Stimulated activated naive CD8-positive, alpha-beta T cell treated with anti-CD3 and anti-CD28 coated beads, Interleukin-15, Interleukin-2, amounts not matched to agents 100 ng/mL and 50 ng/mL, for 24 hours (primary cell): ENCODE data around the gene FKBP1B.
"Not testable (repeated sequence)": the region's sequence is repeated elsewhere in the genome, so short reads cannot be mapped to it uniquely, and the experiment has no call there.

Source experiments
- H3K27ac Mint-ChIP-seq: one replicate; pipeline ENCODE4 v1.8.0; 2021; ENCODE audit warnings: mild to moderate bottlenecking, mixed read lengths
- H3K27me3 Mint-ChIP-seq: one replicate; pipeline ENCODE4 v1.8.0; 2021; ENCODE audit warnings: mixed read lengths
- H3K36me3 Mint-ChIP-seq: one replicate; pipeline ENCODE4 v1.8.0; 2021; ENCODE audit warnings: low read depth, mixed read lengths
- H3K4me1 Mint-ChIP-seq: one replicate; pipeline ENCODE4 v1.8.0; 2021; ENCODE audit warnings: low read depth, mixed read lengths
- H3K4me3 Mint-ChIP-seq: one replicate; pipeline ENCODE4 v1.8.0; 2021; ENCODE audit warnings: mild to moderate bottlenecking, mixed read lengths
- H3K9me3 Mint-ChIP-seq: one replicate; pipeline ENCODE4 v1.8.0; 2021; ENCODE audit warnings: mixed read lengths

Gene FKBP1B

DNA sequence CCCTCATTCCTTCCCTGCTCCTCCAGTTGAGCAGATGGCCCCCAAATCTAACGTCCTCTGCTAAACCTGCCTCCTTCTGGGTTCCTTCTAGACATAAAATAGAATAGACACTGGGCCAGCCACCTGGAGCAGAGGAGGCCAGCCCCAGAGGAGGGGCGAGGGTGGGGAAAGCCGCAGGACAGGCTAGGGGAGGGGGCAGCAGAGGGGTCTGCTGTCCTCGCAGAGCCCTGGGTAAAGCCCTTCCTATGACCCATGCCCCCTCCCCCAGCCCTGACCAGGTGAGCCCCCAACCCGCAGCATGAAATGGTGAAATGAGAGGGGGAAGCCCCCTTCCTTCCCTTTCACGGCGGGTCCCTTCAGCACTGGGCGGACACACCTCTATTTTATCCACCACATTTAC is 31.8 kb upstream of the FKBP1B start:
- no peak overlapping the region for H3K27ac Mint-ChIP-seq
- H3K36me3 Mint-ChIP-seq, result peaks cover 5% of the 10 kb centered on the region
- H3K4me3 Mint-ChIP-seq, result no peak overlapping the region
- H3K27me3 Mint-ChIP-seq, result peaks cover 8% of the 10 kb centered on the region
- no peaks in the 10 kb centered on the region for H3K9me3 Mint-ChIP-seq
- H3K4me1 Mint-ChIP-seq, result no peaks in the 10 kb centered on the region

DNA sequence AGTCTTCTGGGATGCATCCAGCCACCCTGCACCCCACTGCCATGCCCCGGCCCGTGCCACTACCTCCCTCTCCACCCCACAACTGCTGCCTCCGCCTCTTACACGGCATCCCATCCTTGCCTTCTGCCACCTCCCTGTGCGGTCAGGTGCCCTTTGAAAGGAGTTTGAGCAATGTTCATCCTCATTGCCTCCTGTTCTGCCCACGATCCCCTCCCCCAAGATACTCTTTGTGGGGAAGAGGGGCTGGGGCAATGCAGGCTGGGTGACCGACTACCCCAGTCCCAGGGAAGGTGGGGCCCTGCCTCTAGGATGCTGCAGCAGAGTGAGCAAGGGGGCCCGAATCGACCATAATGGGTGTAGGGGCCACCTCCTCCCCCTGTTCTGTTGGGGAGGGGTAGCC is 31.3 kb upstream of the FKBP1B start:
- Mint-ChIP-seq H3K4me3 (no peak overlapping the region), H3K36me3 (peaks cover 10% of the 10 kb centered on the region), H3K27me3 (peaks cover 4% of the 10 kb centered on the region), H3K9me3 (no peaks in the 10 kb centered on the region), H3K27ac (no peak overlapping the region), H3K4me1 (no peaks in the 10 kb centered on the region)

DNA sequence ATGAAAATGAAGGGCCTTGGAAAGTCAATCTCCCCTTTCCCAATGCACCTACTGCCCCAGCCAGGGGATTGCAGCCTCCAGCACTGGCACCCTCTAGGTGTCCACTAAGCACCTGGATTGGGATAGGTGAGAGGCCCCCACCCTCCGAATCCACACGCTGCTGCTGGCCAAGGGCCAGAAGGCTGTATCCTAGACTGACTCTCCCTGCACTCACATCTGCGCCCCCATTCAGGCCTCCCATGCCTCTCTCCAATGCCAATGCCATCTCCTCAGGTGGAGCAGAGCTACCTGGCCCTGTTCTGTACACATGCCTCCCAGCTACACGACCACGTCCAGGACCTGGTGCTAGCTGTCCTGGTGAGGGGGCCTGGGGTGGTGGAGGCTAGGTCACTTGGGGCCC is 29.8 kb upstream of the FKBP1B start:
- peaks cover 10% of the 10 kb centered on the region for H3K36me3 Mint-ChIP-seq
- no peaks in the 10 kb centered on the region for H3K27me3 Mint-ChIP-seq
- no peak overlapping the region for H3K27ac Mint-ChIP-seq
- H3K4me3 Mint-ChIP-seq, result no peak overlapping the region
- no peaks in the 10 kb centered on the region for H3K4me1 Mint-ChIP-seq
- H3K9me3 Mint-ChIP-seq, result no peaks in the 10 kb centered on the region

DNA sequence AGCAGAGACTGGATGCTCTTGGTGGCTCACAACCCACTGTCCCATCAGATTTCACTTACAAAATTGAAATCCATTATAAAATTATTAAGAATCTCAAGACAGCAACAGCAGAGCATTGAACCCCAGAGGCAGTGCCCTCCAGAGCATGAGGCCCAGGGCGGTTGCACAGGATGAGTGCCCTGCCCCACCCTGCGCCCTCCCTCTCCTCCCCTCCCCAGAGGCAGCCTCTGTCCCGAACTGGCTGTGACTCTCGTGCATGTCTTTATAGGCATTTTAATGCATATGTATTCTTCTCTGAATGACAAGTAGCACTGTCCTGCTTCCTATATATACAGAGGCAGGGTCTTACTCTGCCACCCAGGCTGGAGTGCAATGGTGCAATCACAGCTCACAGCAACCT is 29.3 kb upstream of the FKBP1B start:
- Mint-ChIP-seq H3K4me3 (no peak overlapping the region), H3K27me3 (no peaks in the 10 kb centered on the region), H3K9me3 (no peaks in the 10 kb centered on the region), H3K27ac (no peak overlapping the region), H3K36me3 (peaks cover 10% of the 10 kb centered on the region), H3K4me1 (no peaks in the 10 kb centered on the region)

DNA sequence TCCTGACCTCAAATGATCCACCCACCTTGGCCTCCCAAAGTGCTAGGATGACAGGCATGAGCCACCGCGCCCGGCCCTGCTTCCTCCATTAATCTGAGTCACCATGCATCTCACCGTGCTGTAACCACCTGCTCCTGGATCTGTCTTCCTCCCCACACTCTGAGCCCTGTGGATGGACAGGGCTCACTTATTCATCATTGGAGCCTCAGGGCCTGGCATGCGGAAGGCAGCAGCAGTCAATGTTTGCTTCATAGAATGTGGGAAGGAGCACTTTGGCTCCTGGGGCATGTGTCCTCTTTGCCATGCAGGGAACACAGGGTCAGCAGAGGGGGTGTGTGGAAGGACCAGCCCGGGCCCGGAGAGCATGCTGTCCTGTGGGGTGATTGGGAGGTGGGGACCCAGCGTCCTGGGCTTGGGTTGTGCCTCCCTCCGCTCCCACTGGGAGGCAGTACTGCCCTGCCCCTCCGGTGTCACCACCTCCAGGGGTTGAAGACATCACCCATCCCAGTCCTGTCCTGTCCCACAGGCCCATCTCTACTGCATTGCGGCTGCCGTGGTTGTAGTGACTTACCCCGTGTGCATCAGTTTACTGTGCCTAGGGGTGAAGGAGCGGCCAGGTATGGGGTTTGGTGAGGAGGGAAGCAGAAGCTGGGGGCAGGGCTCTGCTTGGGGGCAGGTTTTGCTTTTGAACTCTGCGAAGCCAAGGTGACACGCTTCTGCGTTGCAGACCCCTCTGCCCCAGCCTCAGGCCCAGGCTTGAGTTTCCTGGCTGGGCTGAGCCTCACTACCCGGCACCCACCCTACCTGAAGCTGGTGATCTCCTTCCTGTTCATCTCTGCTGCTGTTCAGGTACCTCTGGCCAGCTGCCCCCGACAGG is 28.2 kb upstream of the FKBP1B start:
- Mint-ChIP-seq H3K4me1 (no peaks in the 10 kb centered on the region), H3K27me3 (no peaks in the 10 kb centered on the region), H3K27ac (no peak overlapping the region), H3K9me3 (no peaks in the 10 kb centered on the region), H3K4me3 (no peak overlapping the region), H3K36me3 (peaks cover 12% of the 10 kb centered on the region)

DNA sequence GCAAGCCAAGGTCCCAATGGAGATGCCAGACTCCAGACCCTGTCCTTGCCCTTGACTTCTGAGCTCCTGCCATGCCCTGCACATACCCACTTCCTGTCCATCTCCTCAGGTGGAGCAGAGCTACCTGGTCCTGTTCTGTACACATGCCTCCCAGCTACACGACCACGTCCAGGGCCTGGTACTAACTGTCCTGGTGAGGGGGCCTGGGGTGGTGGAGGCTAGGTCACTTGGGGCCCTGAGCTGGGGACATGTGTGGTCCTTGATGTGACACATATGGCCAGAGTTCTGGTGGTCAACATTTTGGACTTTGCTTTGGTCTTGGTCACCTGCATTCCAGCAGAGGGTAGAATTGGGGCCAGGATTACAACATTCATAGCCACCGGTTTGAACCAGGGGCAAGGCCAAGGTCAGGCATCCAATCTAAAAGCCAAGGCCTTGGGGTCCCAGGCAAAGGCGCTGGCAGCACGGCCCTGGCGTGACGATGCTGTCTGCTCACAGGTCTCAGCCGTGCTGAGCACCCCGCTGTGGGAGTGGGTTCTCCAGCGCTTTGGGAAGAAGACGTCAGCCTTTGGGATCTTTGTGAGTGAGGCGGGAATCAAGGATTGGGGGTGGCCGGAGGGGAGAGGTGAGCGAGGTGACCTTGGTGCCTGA is 27.1 kb upstream of the FKBP1B start:
- no peak overlapping the region for H3K27ac Mint-ChIP-seq

DNA sequence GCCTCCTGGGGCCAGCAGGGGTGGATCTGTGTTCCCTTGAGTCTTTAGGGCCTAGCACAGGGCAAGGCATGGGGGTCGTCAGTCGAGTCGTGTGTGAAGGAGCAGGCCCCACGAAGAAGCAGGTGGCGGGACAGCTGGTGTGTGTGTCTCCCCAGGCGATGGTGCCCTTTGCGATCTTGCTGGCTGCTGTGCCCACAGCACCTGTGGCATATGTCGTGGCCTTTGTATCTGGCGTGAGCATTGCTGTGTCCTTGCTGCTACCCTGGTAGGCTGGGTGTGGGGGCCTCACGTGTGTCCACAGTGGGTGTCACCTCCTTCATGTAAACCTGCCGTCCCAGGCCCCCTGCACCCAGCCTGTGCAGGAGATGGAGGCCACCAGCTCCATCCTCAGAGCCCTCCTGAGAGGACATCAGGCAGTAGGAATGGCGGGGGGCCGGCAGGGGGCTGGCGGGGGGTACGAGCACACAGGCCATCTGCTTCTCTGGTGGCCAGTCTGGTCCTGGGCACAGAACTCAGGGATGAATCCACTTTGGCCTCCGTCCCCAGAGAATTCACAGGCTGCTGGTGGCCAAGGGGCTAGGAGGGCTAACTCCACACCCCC is 26.5 kb upstream of the FKBP1B start:
- peaks cover 22% of the 10 kb centered on the region for H3K36me3 Mint-ChIP-seq

More for the DNA sequence above, 27.1 kb upstream of the FKBP1B start:
- Mint-ChIP-seq H3K9me3 (no peaks in the 10 kb centered on the region), H3K4me3 (no peak overlapping the region), H3K36me3 (peaks cover 20% of the 10 kb centered on the region), H3K4me1 (no peaks in the 10 kb centered on the region), H3K27me3 (no peaks in the 10 kb centered on the region)

DNA sequence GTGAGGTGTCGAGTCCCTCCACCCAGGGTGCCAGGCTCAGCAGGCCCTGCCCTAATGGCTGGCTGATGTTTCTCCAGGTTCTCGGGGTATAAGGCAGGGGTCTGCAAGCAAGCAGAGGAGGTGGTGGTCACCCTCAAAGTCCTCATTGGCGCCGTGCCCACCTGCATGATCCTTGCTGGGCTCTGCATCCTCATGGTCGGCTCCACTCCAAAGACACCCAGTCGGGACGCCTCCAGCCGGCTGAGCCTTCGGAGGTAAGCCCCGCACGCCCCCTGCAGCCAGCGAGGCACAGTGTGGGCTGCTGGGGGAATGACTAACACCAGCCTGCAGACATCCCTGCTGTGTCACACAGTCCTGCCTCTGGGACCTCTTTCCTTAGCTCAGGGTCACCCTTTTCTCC is 25.5 kb upstream of the FKBP1B start:
- Mint-ChIP-seq H3K27ac (no peak overlapping the region), H3K27me3 (no peaks in the 10 kb centered on the region), H3K36me3 (peaks cover 28% of the 10 kb centered on the region), H3K4me1 (no peaks in the 10 kb centered on the region), H3K9me3 (no peaks in the 10 kb centered on the region), H3K4me3 (no peak overlapping the region)

More for the DNA sequence above, 26.5 kb upstream of the FKBP1B start:
- H3K9me3 Mint-ChIP-seq, result no peaks in the 10 kb centered on the region
- H3K4me3 Mint-ChIP-seq, result no peak overlapping the region
- H3K27me3 Mint-ChIP-seq, result no peaks in the 10 kb centered on the region
- H3K4me1 Mint-ChIP-seq, result no peaks in the 10 kb centered on the region
- no peak overlapping the region for H3K27ac Mint-ChIP-seq

DNA sequence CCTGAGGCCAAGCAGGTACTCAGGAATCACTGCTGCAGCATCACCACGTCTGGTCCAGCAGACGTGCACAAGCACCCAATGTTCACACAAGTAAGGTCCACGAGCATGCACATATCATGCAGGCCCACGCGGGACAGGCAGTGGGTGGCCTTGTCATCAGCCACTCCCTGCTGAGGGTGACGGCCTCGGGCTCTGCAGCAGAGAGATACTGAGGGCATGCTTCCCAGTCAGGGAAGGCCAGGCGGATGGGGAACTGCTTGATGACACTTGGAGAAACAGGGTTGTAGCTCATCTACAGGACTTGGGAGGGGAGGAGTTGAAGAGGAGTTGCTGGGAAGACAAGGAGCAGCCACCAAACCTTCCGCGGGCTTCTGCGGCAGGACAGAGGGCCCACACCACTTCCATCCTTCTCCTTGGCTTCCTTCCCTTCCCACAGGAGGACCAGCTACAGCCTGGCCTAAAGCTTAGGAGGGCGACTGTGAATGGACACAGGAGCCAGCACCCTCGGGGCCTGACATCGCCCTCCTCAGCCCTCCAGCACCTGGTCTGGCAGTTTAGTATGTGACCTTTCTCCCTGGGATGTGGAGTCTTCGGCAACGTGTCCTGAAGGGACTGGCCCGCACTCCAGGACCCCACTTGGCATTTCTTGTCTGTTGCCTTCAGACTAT is 24.4 kb upstream of the FKBP1B start:
- Mint-ChIP-seq H3K9me3 (no peaks in the 10 kb centered on the region), H3K27me3 (no peaks in the 10 kb centered on the region), H3K4me3 (no peak overlapping the region), H3K36me3 (peaks cover 39% of the 10 kb centered on the region), H3K27ac (no peak overlapping the region), H3K4me1 (no peaks in the 10 kb centered on the region)

DNA sequence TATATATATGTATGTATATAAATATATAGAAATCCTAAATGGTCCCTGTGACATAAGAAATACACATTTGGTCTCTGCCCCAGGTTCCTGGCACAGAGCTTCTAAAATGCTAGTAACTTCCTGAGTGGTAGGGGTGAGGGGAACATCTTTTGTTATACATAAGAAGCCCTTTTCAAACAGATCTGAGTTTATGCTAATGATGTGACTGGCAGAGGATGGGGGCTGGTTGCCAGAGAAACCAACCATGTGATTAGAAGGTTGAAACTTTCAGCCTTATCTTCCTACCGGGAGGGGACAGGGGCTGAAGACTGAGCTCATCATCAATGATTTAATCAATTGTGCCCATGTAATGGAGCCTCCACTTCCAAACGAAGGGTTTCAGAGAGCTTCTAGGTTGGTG is 23.3 kb upstream of the FKBP1B start:
- H3K9me3 Mint-ChIP-seq, result no peaks in the 10 kb centered on the region
- H3K27me3 Mint-ChIP-seq, result no peaks in the 10 kb centered on the region
- peaks cover 50% of the 10 kb centered on the region for H3K36me3 Mint-ChIP-seq
- no peaks in the 10 kb centered on the region for H3K4me1 Mint-ChIP-seq
- no peak overlapping the region for H3K4me3 Mint-ChIP-seq
- H3K27ac Mint-ChIP-seq, result no peak overlapping the region

DNA sequence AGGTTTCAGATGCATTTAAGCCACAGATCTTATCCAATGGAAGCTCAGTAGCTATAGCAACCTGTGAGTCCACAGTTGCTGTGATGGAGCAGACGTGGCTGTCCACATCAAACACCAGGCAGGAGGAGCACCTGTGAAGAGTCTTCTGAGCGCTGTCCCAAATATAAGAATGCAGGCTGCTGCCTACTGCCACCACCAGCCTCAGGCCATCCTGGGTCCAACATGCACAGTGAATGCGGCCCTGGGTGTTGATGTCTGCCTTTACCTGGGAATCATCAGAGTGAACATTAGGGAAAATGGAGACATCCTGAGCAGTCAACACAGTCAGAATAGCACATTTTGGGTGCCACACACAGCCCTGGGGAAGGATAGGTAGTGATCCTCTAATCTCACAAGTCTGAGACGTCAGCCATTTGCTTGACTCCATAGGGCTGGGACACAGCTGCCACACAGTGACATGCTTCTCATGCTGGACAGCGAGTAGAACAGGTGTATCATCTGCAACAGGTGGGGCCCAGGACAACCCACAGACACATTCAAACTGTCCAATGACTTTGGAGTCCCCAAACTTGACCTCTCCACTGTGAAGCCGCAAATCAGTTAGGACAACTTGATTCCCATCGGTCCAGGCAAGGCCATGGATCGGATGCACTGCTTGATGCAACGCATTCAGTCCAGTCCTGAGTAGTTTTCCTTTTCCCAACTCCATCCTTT is 10.6 kb upstream of the FKBP1B start:
- no peak overlapping the region for H3K4me3 Mint-ChIP-seq
- peaks cover 12% of the 10 kb centered on the region for H3K4me1 Mint-ChIP-seq
- no peaks in the 10 kb centered on the region for H3K27me3 Mint-ChIP-seq
- H3K36me3 Mint-ChIP-seq, result peaks cover 39% of the 10 kb centered on the region
- no peaks in the 10 kb centered on the region for H3K9me3 Mint-ChIP-seq
- H3K27ac Mint-ChIP-seq, result no peak overlapping the region

DNA sequence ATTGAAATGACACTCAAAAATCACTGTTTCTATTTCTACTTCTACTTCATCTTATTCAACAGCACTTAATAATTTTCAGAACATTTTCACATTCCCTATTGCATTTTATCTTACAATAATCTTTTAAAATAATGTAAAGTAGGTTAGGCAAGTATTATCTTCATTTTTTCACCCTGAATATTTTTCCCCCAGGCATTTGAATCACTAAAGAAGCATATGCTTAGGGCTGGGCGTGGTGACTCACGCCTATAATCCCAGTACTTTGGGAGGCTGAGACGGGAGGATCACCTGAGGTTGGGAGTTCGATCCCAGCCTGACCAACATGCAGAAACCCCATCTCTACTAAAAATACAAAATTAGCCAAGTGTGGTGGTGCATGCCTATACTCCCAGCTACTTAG is 9.0 kb upstream of the FKBP1B start:
- H3K36me3 Mint-ChIP-seq, result peaks cover 35% of the 10 kb centered on the region
- no peak overlapping the region for H3K4me3 Mint-ChIP-seq
- no peak overlapping the region for H3K27ac Mint-ChIP-seq
- H3K4me1 Mint-ChIP-seq, result peaks cover 14% of the 10 kb centered on the region
- H3K27me3 Mint-ChIP-seq, result no peaks in the 10 kb centered on the region
- H3K9me3 Mint-ChIP-seq, result no peaks in the 10 kb centered on the region

DNA sequence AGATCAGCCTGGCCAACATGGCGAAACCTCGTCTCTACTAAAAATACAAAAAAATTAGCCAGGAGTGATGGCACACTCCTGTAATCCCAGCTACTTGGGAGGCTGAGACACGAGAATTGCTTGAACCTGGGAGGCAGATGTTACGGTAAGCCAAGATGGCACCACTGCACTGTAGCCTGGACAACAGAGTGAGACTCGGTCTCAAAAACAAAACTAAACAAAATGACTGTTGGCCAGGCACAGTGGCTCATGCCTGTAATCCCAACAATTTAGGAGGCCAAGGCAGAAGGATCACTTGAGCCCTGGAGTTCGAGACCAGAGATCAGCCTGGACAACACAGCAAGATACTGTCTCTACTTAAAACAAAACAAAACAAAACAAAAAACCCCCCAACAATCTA is 6.4 kb upstream of the FKBP1B start:
- peaks cover 19% of the 10 kb centered on the region for H3K36me3 Mint-ChIP-seq
- H3K4me3 Mint-ChIP-seq, H3K9me3 Mint-ChIP-seq, H3K27ac Mint-ChIP-seq, H3K27me3 Mint-ChIP-seq: not testable (repeated sequence)
- peaks cover 19% of the 10 kb centered on the region for H3K4me1 Mint-ChIP-seq
